ENCODE results near the gene ACSS1.

ACSS1 gene

GRCh38 chr20:25058051-25058846, at the start of gene ACSS1:
Gene ACSS1, minus strand, starts transcription at chr20:25058139. Its CDS starts 37 bp downstream, at chr20:25058102.
- peak; percentile 46 for DNase-seq

- DNase-seq: no peak
Measured at GRCh38 chr20:25103526-25103925, 45.6 kb upstream of the ACSS1 start.

GRCh38 chr20:25100914-25101313, 43.0 kb upstream of the ACSS1 start:
- no peak for DNase-seq

GRCh38 chr20:25099601-25100140, 41.7 kb upstream of the ACSS1 start:
- DNase-seq: no peak

GRCh38 chr20:25097498-25097897, 39.6 kb upstream of the ACSS1 start:
- no peak for DNase-seq

- peak; percentile 97 for DNase-seq
Measured at GRCh38 chr20:25090492-25091429, 32.8 kb upstream of the ACSS1 start.

GRCh38 chr20:25089662-25090061, 31.7 kb upstream of the ACSS1 start:
- no peak for DNase-seq

GRCh38 chr20:25089096-25089495, 31.2 kb upstream of the ACSS1 start:
- DNase-seq: no peak

GRCh38 chr20:25088267-25088666, 30.3 kb upstream of the ACSS1 start:
- DNase-seq: no peak

- no peak for DNase-seq
Measured at GRCh38 chr20:25087186-25087929, 29.4 kb upstream of the ACSS1 start.

- no peak for DNase-seq
Measured at GRCh38 chr20:25085756-25086495, 28.0 kb upstream of the ACSS1 start.

- DNase-seq: no peak
Measured at GRCh38 chr20:25084626-25085187, 26.8 kb upstream of the ACSS1 start.

- DNase-seq: no peak
Measured at GRCh38 chr20:25083773-25084625, 26.1 kb upstream of the ACSS1 start.

- no peak for DNase-seq
Measured at GRCh38 chr20:25083141-25083772, 25.3 kb upstream of the ACSS1 start.

- no peak for DNase-seq
Measured at GRCh38 chr20:25082498-25082873, 24.5 kb upstream of the ACSS1 start.

- no peak for DNase-seq
Measured at GRCh38 chr20:25081730-25082497, 24.0 kb upstream of the ACSS1 start, which contains the start of gene VSX1. Gene VSX1, minus strand, starts transcription at chr20:25082141. Its CDS starts 45 bp downstream, at chr20:25082096.

- DNase-seq: no peak
Measured at GRCh38 chr20:25081065-25081729, 23.3 kb upstream of the ACSS1 start.

GRCh38 chr20:25079171-25079570, 21.2 kb upstream of the ACSS1 start:
- no peak for DNase-seq

- DNase-seq: no peak
Measured at GRCh38 chr20:25078662-25079061, 20.7 kb upstream of the ACSS1 start.

Data from NCI-H2171 treated with DMSO at 0.1 percent for 48 hours (cell line).